ENCODE data around the gene OR2AJ1. TPM values are rescaled to one million over a fixed set of nuclear protein-coding genes. Genes with fewer than 3 reads are reported as not detected.
"Not testable (repeated sequence)": the region's sequence is repeated elsewhere in the genome, so short reads cannot be mapped to it uniquely, and the experiment has no call there.

OR2AJ1 gene
- total RNA-seq, 1 donor from 2014 or later: not detected

GRCh38 chr1:247935781-247936180 is 11.1 kb downstream of the OR2AJ1 start:
- H3K36me3 Mint-ChIP-seq (ENCODE audit: insufficient read depth): peaks cover 1% of the 10 kb centered on the region
- H3K27ac Mint-ChIP-seq: no peak overlapping the region
- H3K4me1 Mint-ChIP-seq (ENCODE audit: low read depth): no peaks in the 10 kb centered on the region
- H3K9me3 Mint-ChIP-seq (ENCODE audit: low read depth): peaks cover 14% of the 10 kb centered on the region
- TF ChIP-seq CTCF (IDR thresholded peaks at IDR 0.05; ENCODE audit: unreplicated experiment): no peak
- no peaks in the 10 kb centered on the region for H3K27me3 Mint-ChIP-seq
- H3K4me3 Mint-ChIP-seq (ENCODE audit: low read depth): no peak overlapping the region
- DNase-seq (ENCODE audit: low spot score, unreplicated experiment): no peak

- H3K4me3 Mint-ChIP-seq (ENCODE audit: low read depth): no peak overlapping the region
- DNase-seq (ENCODE audit: low spot score, unreplicated experiment): no peak
- H3K27me3 Mint-ChIP-seq: no peaks in the 10 kb centered on the region
- H3K9me3 Mint-ChIP-seq (ENCODE audit: low read depth): peaks cover 21% of the 10 kb centered on the region
- no peak for TF ChIP-seq CTCF (IDR thresholded peaks at IDR 0.05; ENCODE audit: unreplicated experiment)
- H3K4me1 Mint-ChIP-seq (ENCODE audit: low read depth): no peaks in the 10 kb centered on the region
- H3K36me3 Mint-ChIP-seq (ENCODE audit: insufficient read depth): peaks cover 1% of the 10 kb centered on the region
- H3K27ac Mint-ChIP-seq: no peak overlapping the region
These were observed 11.7 kb downstream of the OR2AJ1 start for GRCh38 chr1:247936415-247936814.

- peak; percentile 60 for DNase-seq (ENCODE audit: low spot score, unreplicated experiment)
- H3K27me3 Mint-ChIP-seq; H3K4me1 Mint-ChIP-seq (ENCODE audit: low read depth); H3K36me3 Mint-ChIP-seq (ENCODE audit: insufficient read depth); H3K27ac Mint-ChIP-seq: not testable (repeated sequence)
- H3K4me3 Mint-ChIP-seq (ENCODE audit: low read depth): peak overlapping the region; percentile 67
- TF ChIP-seq CTCF (IDR thresholded peaks at IDR 0.05; ENCODE audit: unreplicated experiment): peak; percentile 73
- peaks cover 26% of the 10 kb centered on the region for H3K9me3 Mint-ChIP-seq (ENCODE audit: low read depth)
These were observed 12.5 kb downstream of the OR2AJ1 start for GRCh38 chr1:247936965-247937734.

- H3K4me3 Mint-ChIP-seq (ENCODE audit: low read depth): no peak overlapping the region
- H3K4me1 Mint-ChIP-seq (ENCODE audit: low read depth): no peaks in the 10 kb centered on the region
- TF ChIP-seq CTCF (IDR thresholded peaks at IDR 0.05; ENCODE audit: unreplicated experiment): no peak
- H3K9me3 Mint-ChIP-seq (ENCODE audit: low read depth): peaks cover 50% of the 10 kb centered on the region
- no peaks in the 10 kb centered on the region for H3K27me3 Mint-ChIP-seq
- DNase-seq (ENCODE audit: low spot score, unreplicated experiment): no peak
- peaks cover 3% of the 10 kb centered on the region for H3K36me3 Mint-ChIP-seq (ENCODE audit: insufficient read depth)
- H3K27ac Mint-ChIP-seq: no peak overlapping the region
These were observed 17.9 kb downstream of the OR2AJ1 start for GRCh38 chr1:247942624-247943023.

- peaks cover 71% of the 10 kb centered on the region for H3K9me3 Mint-ChIP-seq (ENCODE audit: low read depth)
- H3K36me3 Mint-ChIP-seq (ENCODE audit: insufficient read depth): no peaks in the 10 kb centered on the region
- DNase-seq (ENCODE audit: low spot score, unreplicated experiment): no peak
- TF ChIP-seq CTCF (IDR thresholded peaks at IDR 0.05; ENCODE audit: unreplicated experiment): no peak
- H3K4me1 Mint-ChIP-seq (ENCODE audit: low read depth): no peaks in the 10 kb centered on the region
- no peak within 1 kb of the TSS for H3K27ac Mint-ChIP-seq
- H3K27me3 Mint-ChIP-seq: no peaks in the 10 kb centered on the region
- H3K4me3 Mint-ChIP-seq (ENCODE audit: low read depth): no peak within 1 kb of the TSS
These were observed 23.9 kb downstream of the OR2AJ1 start, which contains the start of gene OR2L8 for GRCh38 chr1:247948558-247948957. Gene OR2L8 (plus strand): TSS chr1:247948858. CDS start chr1:247948858, 0 bp downstream.

Measured in progenitor cell of endocrine pancreas (in vitro differentiated cells).